Measurements from ENCODE around the gene CHD9. TPM values are rescaled to one million over a fixed set of nuclear protein-coding genes. Genes with fewer than 3 reads are reported as not detected.
"Not testable (repeated sequence)": the region's sequence is repeated elsewhere in the genome, so short reads cannot be mapped to it uniquely, and the experiment has no call there.

Gene CHD9
- total RNA-seq, 1 donor from 2014 or later, result 67.4 TPM

GRCh38 chr16:53257001-53257400, 202.2 kb downstream of the CHD9 start:
- ChIA-PET POLR2A (no interaction called here), CTCF (no interaction called here)
- ATAC-seq (ENCODE audit: low read depth) (no peak), DNase-seq (no peak)
- intact Hi-C loops (cut with micrococcal nuclease), result no loop called here
- TF ChIP-seq CTCF (IDR thresholded peaks at IDR 0.05), result no peak
- no peaks in the 10 kb centered on the region for H3K4me1 Mint-ChIP-seq
- H3K4me3 Mint-ChIP-seq, result no peak overlapping the region
- H3K9me3 Mint-ChIP-seq, result peaks cover 2% of the 10 kb centered on the region
- H3K36me3 Mint-ChIP-seq (ENCODE audit: low read depth), result peaks cover 74% of the 10 kb centered on the region
- H3K27me3 Mint-ChIP-seq, result no peaks in the 10 kb centered on the region
- no peak overlapping the region for H3K27ac Mint-ChIP-seq

- no peak for TF ChIP-seq CTCF (IDR thresholded peaks at IDR 0.05)
- peaks cover 2% of the 10 kb centered on the region for H3K9me3 Mint-ChIP-seq
- CTCF ChIA-PET, result no interaction called here
These were observed 204.0 kb downstream of the CHD9 start for GRCh38 chr16:53258809-53259208.

GRCh38 chr16:53261276-53261675, 206.5 kb downstream of the CHD9 start:
- H3K36me3 Mint-ChIP-seq (ENCODE audit: low read depth), result peaks cover 71% of the 10 kb centered on the region

More at GRCh38 chr16:53258809-53259208, 204.0 kb downstream of the CHD9 start:
- ATAC-seq (ENCODE audit: low read depth), result no peak
- H3K27ac Mint-ChIP-seq, result no peak overlapping the region
- intact Hi-C loops (cut with micrococcal nuclease), result no loop called here
- no peaks in the 10 kb centered on the region for H3K27me3 Mint-ChIP-seq
- POLR2A ChIA-PET, result no interaction called here
- peaks cover 76% of the 10 kb centered on the region for H3K36me3 Mint-ChIP-seq (ENCODE audit: low read depth)
- H3K4me1 Mint-ChIP-seq, result no peaks in the 10 kb centered on the region
- no peak overlapping the region for H3K4me3 Mint-ChIP-seq
- no peak for DNase-seq

GRCh38 chr16:53262645-53263044, 207.9 kb downstream of the CHD9 start:
- DNase-seq, result no peak
- intact Hi-C loops (cut with micrococcal nuclease), result no loop called here
- Mint-ChIP-seq H3K27ac (no peak overlapping the region), H3K27me3 (no peaks in the 10 kb centered on the region), H3K4me3 (no peak overlapping the region), H3K9me3 (peaks cover 2% of the 10 kb centered on the region), H3K4me1 (no peaks in the 10 kb centered on the region), H3K36me3 (ENCODE audit: low read depth) (peaks cover 62% of the 10 kb centered on the region)
- ChIA-PET POLR2A (no interaction called here), CTCF (no interaction called here)
- ATAC-seq (ENCODE audit: low read depth), result no peak
- no peak for TF ChIP-seq CTCF (IDR thresholded peaks at IDR 0.05)

More at GRCh38 chr16:53261276-53261675, 206.5 kb downstream of the CHD9 start:
- no peak for ATAC-seq (ENCODE audit: low read depth)
- no peaks in the 10 kb centered on the region for H3K4me1 Mint-ChIP-seq
- CTCF ChIA-PET, result no interaction called here
- intact Hi-C loops (cut with micrococcal nuclease), result no loop called here
- no peaks in the 10 kb centered on the region for H3K27me3 Mint-ChIP-seq
- TF ChIP-seq CTCF (IDR thresholded peaks at IDR 0.05), result no peak
- no peak overlapping the region for H3K27ac Mint-ChIP-seq
- DNase-seq, result no peak
- POLR2A ChIA-PET, result interaction anchor here (0.7 kb wide), 1 partner anchor 127 kb away, joined by 4 read pairs; no protein-coding TSS in a partner anchor
- peaks cover 2% of the 10 kb centered on the region for H3K9me3 Mint-ChIP-seq
- H3K4me3 Mint-ChIP-seq, result no peak overlapping the region

GRCh38 chr16:53266156-53266555, 211.4 kb downstream of the CHD9 start:
- TF ChIP-seq CTCF (IDR thresholded peaks at IDR 0.05), result no peak
- no peak overlapping the region for H3K4me3 Mint-ChIP-seq
- H3K36me3 Mint-ChIP-seq (ENCODE audit: low read depth), result peaks cover 55% of the 10 kb centered on the region
- ChIA-PET CTCF (no interaction called here), POLR2A (no interaction called here)
- ATAC-seq (ENCODE audit: low read depth), result no peak
- no peak for DNase-seq
- no peak overlapping the region for H3K27ac Mint-ChIP-seq
- no peaks in the 10 kb centered on the region for H3K9me3 Mint-ChIP-seq
- H3K27me3 Mint-ChIP-seq, result no peaks in the 10 kb centered on the region
- H3K4me1 Mint-ChIP-seq, result no peaks in the 10 kb centered on the region
- intact Hi-C loops (cut with micrococcal nuclease), result loop anchor here (2.0 kb wide), 1 partner anchor 19 kb away; no protein-coding TSS in a partner anchor

- H3K4me1 Mint-ChIP-seq; CTCF ChIA-PET; ATAC-seq (ENCODE audit: low read depth); H3K9me3 Mint-ChIP-seq; POLR2A ChIA-PET; intact Hi-C loops (cut with micrococcal nuclease); H3K27ac Mint-ChIP-seq; H3K27me3 Mint-ChIP-seq; H3K4me3 Mint-ChIP-seq; DNase-seq: not testable (repeated sequence)
- H3K36me3 Mint-ChIP-seq (ENCODE audit: low read depth), result peaks cover 21% of the 10 kb centered on the region
These were observed 223.7 kb downstream of the CHD9 start for GRCh38 chr16:53278498-53278897.
